ENCODE measurements around the gene ANGPTL8.

The ANGPTL8 gene

GRCh38 chr19:11263726-11264125, 24.3 kb downstream of the ANGPTL8 start:
- no peak for DNase-seq (ENCODE audit: extremely low read depth, low read depth)
- TF ChIP-seq CTCF (IDR thresholded peaks at IDR 0.05; ENCODE audit: low read depth, low read length): no peak

GRCh38 chr19:11264452-11265176, 25.2 kb downstream of the ANGPTL8 start:
- DNase-seq (ENCODE audit: extremely low read depth, low read depth): no peak

GRCh38 chr19:11265177-11265784, 25.9 kb downstream of the ANGPTL8 start:
- TF ChIP-seq CTCF (IDR thresholded peaks at IDR 0.05; ENCODE audit: low read depth, low read length): no peak
- no peak for DNase-seq (ENCODE audit: extremely low read depth, low read depth)

More at GRCh38 chr19:11264452-11265176, 25.2 kb downstream of the ANGPTL8 start:
- TF ChIP-seq CTCF (IDR thresholded peaks at IDR 0.05; ENCODE audit: low read depth, low read length): no peak

GRCh38 chr19:11265785-11266236, 26.4 kb downstream of the ANGPTL8 start:
- no peak for TF ChIP-seq CTCF (IDR thresholded peaks at IDR 0.05; ENCODE audit: low read depth, low read length)
- no peak for DNase-seq (ENCODE audit: extremely low read depth, low read depth)

GRCh38 chr19:11267316-11268085, 28.1 kb downstream of the ANGPTL8 start:
- no peak for DNase-seq (ENCODE audit: extremely low read depth, low read depth)
- TF ChIP-seq CTCF (IDR thresholded peaks at IDR 0.05; ENCODE audit: low read depth, low read length): no peak

- no peak for TF ChIP-seq CTCF (IDR thresholded peaks at IDR 0.05; ENCODE audit: low read depth, low read length)
- no peak for DNase-seq (ENCODE audit: extremely low read depth, low read depth)
Measured at GRCh38 chr19:11268783-11269267, 29.4 kb downstream of the ANGPTL8 start.

Measured in AG09319 (cell line).